Body of pancreas (tissue), 4 donors: ENCODE results near the gene CCBE1.

ENCODE experiments used
- POLR2A ChIP-seq, 3 donors: fragments of 450-650 bp; IDR thresholded peaks; one replicate each; pipeline ENCODE4 v1.6.1; 2016; ENCODE audit warnings: antibody characterized with exemption in 3 of 3, mild to moderate bottlenecking in 2 of 3
- TF ChIP-seq, protein P1 (sequence below), 7 experiments: fragments of 450-650 bp in 4 of 7; fragments of 200-600 bp in 3 of 7; sonication (generic) in 3 of 7; IDR thresholded peaks; one replicate each; pipeline ENCODE4 v1.5.1; 2016 to 2019; ENCODE audit warnings: antibody characterized with exemption in 7 of 7

DNA sequence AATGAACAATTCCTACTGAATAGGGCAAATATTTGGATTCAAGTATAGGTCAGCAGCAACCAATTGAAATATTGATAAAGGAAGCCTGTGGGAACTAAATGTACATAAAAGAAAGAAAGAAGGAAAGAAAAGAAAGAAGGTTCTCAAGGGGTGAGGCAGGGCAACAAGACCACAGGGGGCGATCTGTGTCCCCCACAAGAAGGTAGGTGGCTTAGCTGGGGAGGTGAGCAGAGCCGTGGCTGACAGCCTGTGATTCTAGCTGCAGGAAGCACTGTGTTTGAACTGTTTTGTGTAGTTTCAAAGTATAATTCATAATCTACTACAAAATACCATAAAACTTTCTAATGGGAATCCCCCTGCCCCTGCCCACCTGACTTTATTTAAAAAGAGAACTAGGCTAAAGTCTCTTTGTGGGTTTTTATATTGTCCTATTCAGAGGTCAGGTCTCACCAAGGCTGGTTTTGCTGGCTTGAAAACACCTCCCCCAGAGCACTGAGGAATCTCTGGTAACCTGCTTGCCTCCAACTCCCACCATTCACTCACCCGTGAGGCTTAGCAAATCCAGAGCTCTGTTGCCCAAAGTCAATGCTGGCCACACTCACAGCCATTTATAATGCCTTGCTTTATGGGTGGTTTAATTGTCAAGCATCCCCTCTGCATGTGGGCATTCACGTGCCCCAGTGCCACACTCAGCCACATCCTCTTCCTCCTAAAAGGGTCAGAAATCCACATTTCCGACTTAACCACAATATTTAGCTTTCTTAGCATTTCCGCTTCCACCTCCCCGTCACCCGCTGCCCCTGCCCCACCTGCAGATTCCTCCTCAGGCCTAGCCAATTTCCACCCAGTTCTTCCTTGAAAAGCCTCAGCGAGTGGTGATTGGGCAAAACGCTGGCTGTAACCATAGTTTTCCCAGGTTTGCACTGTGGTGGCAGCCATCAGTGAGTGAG, 301.7 kb downstream of the CCBE1 start:
- no peak for TF ChIP-seq POLR2A (IDR thresholded peaks at IDR 0.05)
- TF ChIP-seq, protein P1, sequence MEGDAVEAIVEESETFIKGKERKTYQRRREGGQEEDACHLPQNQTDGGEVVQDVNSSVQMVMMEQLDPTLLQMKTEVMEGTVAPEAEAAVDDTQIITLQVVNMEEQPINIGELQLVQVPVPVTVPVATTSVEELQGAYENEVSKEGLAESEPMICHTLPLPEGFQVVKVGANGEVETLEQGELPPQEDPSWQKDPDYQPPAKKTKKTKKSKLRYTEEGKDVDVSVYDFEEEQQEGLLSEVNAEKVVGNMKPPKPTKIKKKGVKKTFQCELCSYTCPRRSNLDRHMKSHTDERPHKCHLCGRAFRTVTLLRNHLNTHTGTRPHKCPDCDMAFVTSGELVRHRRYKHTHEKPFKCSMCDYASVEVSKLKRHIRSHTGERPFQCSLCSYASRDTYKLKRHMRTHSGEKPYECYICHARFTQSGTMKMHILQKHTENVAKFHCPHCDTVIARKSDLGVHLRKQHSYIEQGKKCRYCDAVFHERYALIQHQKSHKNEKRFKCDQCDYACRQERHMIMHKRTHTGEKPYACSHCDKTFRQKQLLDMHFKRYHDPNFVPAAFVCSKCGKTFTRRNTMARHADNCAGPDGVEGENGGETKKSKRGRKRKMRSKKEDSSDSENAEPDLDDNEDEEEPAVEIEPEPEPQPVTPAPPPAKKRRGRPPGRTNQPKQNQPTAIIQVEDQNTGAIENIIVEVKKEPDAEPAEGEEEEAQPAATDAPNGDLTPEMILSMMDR (IDR thresholded peaks at IDR 0.05) = no peak
